Natural killer cell (primary cell): Measurements from ENCODE around the gene NCAM1. TPM values are rescaled to one million over a fixed set of nuclear protein-coding genes. Genes with fewer than 3 reads are reported as not detected.

Experiments used
- ATAC-seq, 3 donors: fragments of 150-1000 bp in 2 of 3; fragments of 200-7000 bp in 1 of 3; cut with Tn5 transposase; 1 replicate in 1 of 3; 2 replicates in 2 of 3; pipeline ENCODE4 v1.10.0; 2021; ENCODE audit warnings: mild to moderate bottlenecking in 2 of 3, moderate library complexity in 2 of 3
- DNase-seq, 2 donors: peaks; one replicate each; pipeline versions ENCODE4 v3.0.0 to v3.0.0-alpha.2; 2013 to 2021; ENCODE audit warnings: mixed read lengths in 1 of 2
- H3K27ac ChIP-seq: one replicate; pipeline ENCODE4 v1.5.1; 2013; ENCODE audit warnings: mild to moderate bottlenecking, low read length
- H3K27me3 ChIP-seq: one replicate; pipeline ENCODE4 v1.6.1; 2013; ENCODE audit warnings: low read length; ENCODE audit not compliant: control insufficient read depth, insufficient read depth
- H3K36me3 ChIP-seq: one replicate; pipeline ENCODE4 v1.6.1; 2013; ENCODE audit warnings: low read length; ENCODE audit not compliant: control insufficient read depth, insufficient read depth
- H3K4me1 ChIP-seq: one replicate; pipeline ENCODE4 v1.6.1; 2013; ENCODE audit warnings: low read length; ENCODE audit not compliant: control insufficient read depth, insufficient read depth
- H3K4me3 ChIP-seq: one replicate; pipeline ENCODE4 v1.5.1; 2013; ENCODE audit warnings: low read length
- H3K9me3 ChIP-seq: one replicate; pipeline ENCODE4 v1.6.1; 2013; ENCODE audit warnings: low read length; ENCODE audit not compliant: control insufficient read depth, insufficient read depth
- H3K27ac Mint-ChIP-seq, 2 donors: one replicate each; pipeline ENCODE4 v1.8.0; 2022; ENCODE audit warnings: mild to moderate bottlenecking in 2 of 2, mixed read lengths in 2 of 2, moderate library complexity in 1 of 2
- H3K27me3 Mint-ChIP-seq, 2 donors: one replicate each; pipeline ENCODE4 v1.8.0; 2022; ENCODE audit warnings: low read depth in 2 of 2, mixed read lengths in 2 of 2
- H3K36me3 Mint-ChIP-seq: one replicate; pipeline ENCODE4 v1.8.0; 2022; ENCODE audit warnings: mixed read lengths
- H3K4me1 Mint-ChIP-seq, 2 donors: one replicate each; pipeline ENCODE4 v1.8.0; 2022; ENCODE audit warnings: mixed read lengths in 2 of 2
- H3K4me3 Mint-ChIP-seq: one replicate; pipeline ENCODE4 v1.8.0; 2022; ENCODE audit warnings: mild to moderate bottlenecking, moderate library complexity, mixed read lengths
- H3K9me3 Mint-ChIP-seq, 2 donors: one replicate each; pipeline ENCODE4 v1.8.0; 2022; ENCODE audit warnings: mixed read lengths in 2 of 2
- CTCF ChIP-seq: fragments of 200-600 bp; IDR thresholded peaks from one replicate; pipeline ENCODE4 v1.8.0; 2022; ENCODE audit warnings: antibody characterized with exemption
- WGBS: methylation state at CpG from one replicate; pipeline ENCODE4 v1.1.7; 2013; ENCODE audit warnings: missing lambda C conversion rate; ENCODE audit not compliant: insufficient coverage; 5-methylcytosine and 5-hydroxymethylcytosine counted together
- intact Hi-C: fragments of 100-400 bp; cut with micrococcal nuclease; formaldehyde crosslinking; loops from one replicate; pipeline ENCODE4 v1.14.2; 2022
- total RNA-seq, 4 donors: library from RNA; stranded (reverse); fragments of 120-200 nt in 1 of 4; gene quantifications; one replicate each; pipeline versions ENCODE4 v1.2.3 to v1.2.4, GENCODE V29; 2013 to 2022

The NCAM1 gene
- total RNA-seq, 3 donors from 2014 or later (not counting 1 experiment from before 2014, with no cell fraction given): 129 to 208 (median 187) TPM

- 36% methylated on average over 1 of the region's 1 CpG for WGBS
Observed at GRCh38 chr11:113096648-113097047, 135.4 kb downstream of the NCAM1 start.

DNA sequence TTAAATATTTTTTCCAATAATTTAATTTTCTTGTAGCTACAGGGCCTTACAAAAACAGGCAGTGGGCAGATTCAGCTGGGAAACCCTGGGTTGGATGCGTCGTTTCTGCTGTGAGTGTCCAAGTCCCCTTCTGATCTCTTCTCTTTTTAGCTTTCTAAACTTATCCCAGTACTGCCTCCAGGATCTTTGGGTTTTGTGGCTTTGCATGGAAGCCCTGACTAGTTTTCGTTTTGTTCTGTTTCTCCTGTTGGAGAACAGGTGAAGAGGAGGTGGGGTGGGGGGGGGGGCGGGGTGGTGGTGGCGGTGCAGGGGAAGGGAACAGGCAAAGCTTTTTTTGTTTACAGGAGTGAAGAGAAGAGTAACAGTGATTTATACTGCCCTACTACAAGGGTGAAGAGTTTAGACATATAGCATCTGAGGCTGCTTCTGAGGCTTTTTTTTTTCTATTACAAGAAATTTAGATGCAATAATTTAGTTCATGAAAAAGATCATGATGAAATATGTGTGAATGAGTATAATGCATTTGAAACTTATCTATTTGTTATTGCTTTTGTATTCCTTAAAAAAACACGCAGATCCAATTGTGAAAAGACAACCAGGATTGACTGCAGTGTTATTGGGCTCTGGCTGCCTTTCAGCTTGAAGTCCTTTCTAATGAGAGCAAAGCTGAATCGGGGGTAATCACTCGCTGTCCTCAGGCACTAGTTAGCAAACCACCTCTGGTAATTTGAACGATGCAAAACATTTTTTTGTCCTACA, 142.9 kb downstream of the NCAM1 start:
- no peak overlapping the region for H3K27ac Mint-ChIP-seq
- peaks cover 34 to 47% of the 10 kb centered on the region in 2 donors for H3K4me1 Mint-ChIP-seq
- Histone ChIP-seq H3K9me3 (no peaks in the 10 kb centered on the region), H3K4me3 (no peak overlapping the region), H3K36me3 (no peaks in the 10 kb centered on the region), H3K4me1 (peaks cover 6% of the 10 kb centered on the region), H3K27me3 (no peaks in the 10 kb centered on the region), H3K27ac (no peak overlapping the region)
- TF ChIP-seq CTCF: no peak
- intact Hi-C loops: no loop called here
- ATAC-seq: no peak
- no peaks in the 10 kb centered on the region for H3K36me3 Mint-ChIP-seq
- 77% methylated on average over 6 of the region's 9 CpGs for WGBS
- DNase-seq: no peak
- H3K9me3 Mint-ChIP-seq: no peaks in the 10 kb centered on the region
- H3K27me3 Mint-ChIP-seq: no peaks in the 10 kb centered on the region
- no peak overlapping the region for H3K4me3 Mint-ChIP-seq

More at GRCh38 chr11:113096648-113097047, 135.4 kb downstream of the NCAM1 start:
- Mint-ChIP-seq H3K9me3 (no peaks in the 10 kb centered on the region), H3K36me3 (no peaks in the 10 kb centered on the region), H3K27ac (peak overlapping the region in 1 of 2 donors; percentile 20), H3K27me3 (no peaks in the 10 kb centered on the region), H3K4me1 (peaks cover 51 to 57% of the 10 kb centered on the region in 2 donors), H3K4me3 (no peak overlapping the region)
- no peak for TF ChIP-seq CTCF
- no peak for ATAC-seq
- Histone ChIP-seq H3K4me3 (no peak overlapping the region), H3K4me1 (peaks cover 6% of the 10 kb centered on the region), H3K27me3 (no peaks in the 10 kb centered on the region), H3K9me3 (no peaks in the 10 kb centered on the region), H3K36me3 (no peaks in the 10 kb centered on the region), H3K27ac (no peak overlapping the region)
- no peak for DNase-seq
- intact Hi-C loops: no loop called here

DNA sequence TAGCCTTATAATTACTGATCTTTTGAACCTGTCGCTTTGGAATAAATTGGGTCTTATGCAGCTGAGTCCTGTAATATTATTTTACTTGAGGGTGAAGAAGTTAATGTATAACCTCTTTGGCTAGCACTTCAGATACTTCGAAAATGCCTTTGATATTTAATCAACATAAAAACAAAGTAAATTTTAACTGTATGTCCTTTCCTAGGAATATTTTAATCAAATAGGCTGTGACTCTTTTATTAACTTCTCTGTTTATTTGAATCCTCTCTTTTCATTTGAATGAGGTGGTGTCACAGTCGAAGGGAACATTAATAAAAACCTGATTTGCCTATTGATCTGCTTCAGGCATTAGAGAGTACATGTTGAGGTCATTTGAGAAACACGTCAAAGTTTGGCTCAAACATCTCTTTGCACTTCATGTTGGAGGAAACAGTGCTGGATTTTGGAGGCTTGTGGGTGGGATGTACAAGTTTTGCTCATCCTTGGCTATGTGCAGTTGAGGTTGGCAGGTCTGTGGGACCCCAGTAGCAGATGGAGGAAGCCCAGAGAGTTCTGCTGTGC, 143.6 kb downstream of the NCAM1 start:
- no peak for TF ChIP-seq CTCF
- 72% methylated on average over 2 of the region's 4 CpGs for WGBS
- no peak overlapping the region for H3K27ac Mint-ChIP-seq
- intact Hi-C loops: no loop called here
- ATAC-seq: no peak
- no peaks in the 10 kb centered on the region for H3K27me3 Mint-ChIP-seq
- H3K4me1 Mint-ChIP-seq: peaks cover 31 to 49% of the 10 kb centered on the region in 2 donors
- Histone ChIP-seq H3K4me3 (no peak overlapping the region), H3K27me3 (no peaks in the 10 kb centered on the region), H3K9me3 (no peaks in the 10 kb centered on the region), H3K27ac (no peak overlapping the region), H3K36me3 (no peaks in the 10 kb centered on the region), H3K4me1 (peaks cover 6% of the 10 kb centered on the region)
- DNase-seq: no peak
- H3K9me3 Mint-ChIP-seq: no peaks in the 10 kb centered on the region
- no peak overlapping the region for H3K4me3 Mint-ChIP-seq
- H3K36me3 Mint-ChIP-seq: no peaks in the 10 kb centered on the region
